PC-3 (cell line): ENCODE measurements around the gene SYT9. TPM values are rescaled to one million over a fixed set of nuclear protein-coding genes. Genes with fewer than 3 reads are reported as not detected.

Experiments
- ATAC-seq: fragments of 200-7000 bp; cut with Tn5 transposase; 2 replicates; pipeline ENCODE4 v1.9.1; 2020; ENCODE audit warnings: mild to moderate bottlenecking, moderate library complexity
- BruUV-seq: library from RNA; stranded (reverse); fragments of 400-500 nt; replicated peaks from 2 replicates; lab custom pipeline; 2021; lab: Mats Ljungman, UMichigan
- CTCF ChIA-PET: fragments of 300-600 bp; sonication (Branson Sonifier 250); formaldehyde crosslinking; loops from one replicate; lab custom pipeline; 2022; ENCODE audit warnings: antibody characterized with exemption; lab: Charles Lee
- POLR2A ChIA-PET: fragments of 300-600 bp; sonication (Branson Sonifier 250); formaldehyde crosslinking; loops from one replicate; lab custom pipeline; 2022; ENCODE audit warnings: antibody characterized with exemption; ENCODE audit not compliant: unreplicated experiment; lab: Charles Lee
- DNase-seq: peaks from one replicate; pipeline ENCODE4 v3.0.0-alpha.2; 2015
- H2AFZ ChIP-seq: fragments of 300-600 bp; sonication (generic); 2 replicates; pipeline ENCODE4 v1.6.0; 2016; ENCODE audit warnings: antibody characterized with exemption, low read length
- H3F3A ChIP-seq: fragments of 300-600 bp; sonication (generic); one replicate; pipeline ENCODE4 v1.6.0; 2017; ENCODE audit warnings: antibody characterized with exemption, low read length, control low read depth, mild to moderate bottlenecking; ENCODE audit not compliant: unreplicated experiment
- H3K27ac ChIP-seq: fragments of 300-600 bp; sonication (generic); 2 replicates; pipeline ENCODE4 v1.5.1; 2016; ENCODE audit warnings: mild to moderate bottlenecking, low read length
- H3K27me3 ChIP-seq: fragments of 300-600 bp; sonication (generic); 2 replicates; pipeline ENCODE4 v1.6.1; 2016; ENCODE audit warnings: low read length, mixed read lengths
- H3K36me3 ChIP-seq: fragments of 300-600 bp; sonication (generic); 2 replicates; pipeline ENCODE4 v1.6.1; 2016; ENCODE audit warnings: low read depth, mixed run types, low read length, mixed read lengths
- H3K4me1 ChIP-seq: fragments of 300-600 bp; sonication (generic); 2 replicates; pipeline ENCODE4 v1.5.1; 2016; ENCODE audit warnings: low read length; ENCODE audit not compliant: insufficient read depth
- H3K4me2 ChIP-seq: fragments of 300-600 bp; sonication (generic); 2 replicates; pipeline ENCODE4 v1.6.0; 2016; ENCODE audit warnings: low read length
- H3K4me3 ChIP-seq: fragments of 300-600 bp; sonication (generic); 2 replicates; pipeline ENCODE4 v1.5.1; 2016; ENCODE audit warnings: mild to moderate bottlenecking, low read length, mixed read lengths
- H3K79me2 ChIP-seq: fragments of 300-600 bp; sonication (generic); 2 replicates; pipeline ENCODE4 v1.6.1; 2017; ENCODE audit warnings: low read length, mixed read lengths
- H3K9ac ChIP-seq: fragments of 300-600 bp; sonication (generic); 2 replicates; pipeline ENCODE4 v1.6.0; 2016; ENCODE audit warnings: mild to moderate bottlenecking, low read length
- H3K9me2 ChIP-seq: fragments of 300-600 bp; sonication (generic); replicated peaks from 2 replicates; pipeline ENCODE4 v1.6.1; 2016; ENCODE audit warnings: mixed run types, low read length, mixed read lengths
- H3K9me3 ChIP-seq: fragments of 300-600 bp; sonication (generic); 2 replicates; pipeline ENCODE4 v1.6.1; 2016; ENCODE audit warnings: low read length, mixed read lengths
- H4K20me1 ChIP-seq: fragments of 300-600 bp; sonication (generic); 2 replicates; pipeline ENCODE4 v1.6.1; 2016; ENCODE audit warnings: low read length, mixed read lengths
- CTCF ChIP-seq: fragments of 300-600 bp; sonication (generic); conservative IDR thresholded peaks from 2 replicates; pipeline ENCODE4 v1.5.1; 2017; ENCODE audit warnings: antibody characterized with exemption, low read depth, mild to moderate bottlenecking, low read length
- EZH2 ChIP-seq: fragments of 300-600 bp; sonication (generic); IDR thresholded peaks from one replicate; pipeline ENCODE4 v1.6.1; 2017; ENCODE audit warnings: antibody characterized with exemption, mild to moderate bottlenecking, low read length; ENCODE audit not compliant: unreplicated experiment
- EZH2phosphoT487 ChIP-seq: fragments of 300-600 bp; sonication (generic); IDR thresholded peaks from 2 replicates; pipeline ENCODE4 v1.6.1; 2018; ENCODE audit warnings: mild to moderate bottlenecking, antibody characterized with exemption, low read length, borderline replicate concordance
- intact Hi-C: fragments of 100-400 bp; cut with micrococcal nuclease; formaldehyde crosslinking; loops from 2 replicates; pipeline ENCODE4 v1.9.0; 2023
- total RNA-seq: library from RNA; depleted of rRNA; stranded (reverse); fragments of >200 nt; gene quantifications from 2 replicates; pipeline ENCODE4 v1.2.3, GENCODE V29; 2014

The SYT9 gene
- total RNA-seq, 1 experiment from 2014 or later: 6.3 TPM

- Histone ChIP-seq H3K27me3 (no peaks in the 10 kb centered on the region), H3K9me3 (no peaks in the 10 kb centered on the region), H3K9ac (no peak overlapping the region), H3F3A (no peaks in the 10 kb centered on the region), H3K4me2 (no peak overlapping the region), H4K20me1 (no peaks in the 10 kb centered on the region), H3K4me1 (no peaks in the 10 kb centered on the region; the same call in 1 of the 2 replicates), H3K9me2 (no peaks in the 10 kb centered on the region), H2AFZ (no peak overlapping the region), H3K4me3 (no peak overlapping the region), H3K79me2 (0 out of 2 replicates have a peak, but pooled peaks cover 5% of the 10 kb centered on the region), H3K36me3 (no peaks in the 10 kb centered on the region), H3K27ac (no peak overlapping the region)
- ChIA-PET POLR2A (no interaction called here), CTCF (no interaction called here)
- ATAC-seq (no peak), DNase-seq (no peak)
- no TSS peak for BruUV-seq
- intact Hi-C loops: no loop called here
- TF ChIP-seq EZH2phosphoT487 (no peak), EZH2 (no peak), CTCF (no peak)
These were observed 3.1 kb downstream of the SYT9 start for GRCh38 chr11:7254731-7255291.

GRCh38 chr11:7256943-7257342, 5.2 kb downstream of the SYT9 start:
- BruUV-seq: no TSS peak
- H4K20me1 ChIP-seq: no peaks in the 10 kb centered on the region
- no peak overlapping the region for H3K9ac ChIP-seq
- no peaks in the 10 kb centered on the region for H3F3A ChIP-seq
- no peak overlapping the region for H3K27ac ChIP-seq
- ChIA-PET POLR2A (no interaction called here), CTCF (no interaction called here)
- H3K4me3 ChIP-seq: no peak overlapping the region
- no peak overlapping the region for H2AFZ ChIP-seq
- TF ChIP-seq EZH2 (no peak), EZH2phosphoT487 (no peak), CTCF (no peak)
- no peaks in the 10 kb centered on the region for H3K27me3 ChIP-seq
- H3K9me3 ChIP-seq: no peaks in the 10 kb centered on the region
- DNase-seq: no peak
- H3K4me1 ChIP-seq: no peaks in the 10 kb centered on the region; the same call in 1 of the 2 replicates
- no peaks in the 10 kb centered on the region for H3K36me3 ChIP-seq
- H3K9me2 ChIP-seq: no peaks in the 10 kb centered on the region
- H3K79me2 ChIP-seq: 0 out of 2 replicates have a peak, but pooled peaks cover 5% of the 10 kb centered on the region
- H3K4me2 ChIP-seq: no peak overlapping the region
- intact Hi-C loops: no loop called here
- no peak for ATAC-seq

DNA sequence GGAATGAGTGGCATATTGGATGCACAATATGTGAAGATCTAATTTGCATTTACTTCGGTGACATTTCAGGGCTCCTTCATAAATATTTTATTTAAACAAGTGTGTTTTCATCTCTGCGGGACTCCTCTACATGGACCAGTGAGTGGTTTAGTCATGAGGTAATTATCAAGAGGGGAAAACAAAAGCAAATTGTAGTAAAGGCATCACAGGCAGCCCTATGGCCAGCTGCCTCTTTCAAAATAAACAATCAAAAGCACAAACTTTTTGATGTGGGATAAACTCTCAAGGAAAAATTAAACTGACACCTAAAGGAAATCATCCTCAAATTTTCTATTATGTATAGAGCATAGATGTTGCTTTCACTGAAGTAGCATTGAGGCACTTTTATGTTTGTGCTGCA, 6.0 kb downstream of the SYT9 start:
- no peak for TF ChIP-seq CTCF
- no peak for TF ChIP-seq EZH2
- TF ChIP-seq EZH2phosphoT487: no peak
- H3K4me1 ChIP-seq: no peaks in the 10 kb centered on the region; the same call in 1 of the 2 replicates
- no TSS peak for BruUV-seq
- no peak overlapping the region for H2AFZ ChIP-seq
- no peak overlapping the region for H3K4me2 ChIP-seq
- H4K20me1 ChIP-seq: no peaks in the 10 kb centered on the region
- no peak overlapping the region for H3K4me3 ChIP-seq
- H3K36me3 ChIP-seq: no peaks in the 10 kb centered on the region
- H3K9ac ChIP-seq: no peak overlapping the region
- ChIA-PET POLR2A (no interaction called here), CTCF (no interaction called here)
- intact Hi-C loops: no loop called here
- no peaks in the 10 kb centered on the region for H3K27me3 ChIP-seq
- ATAC-seq: no peak
- H3K27ac ChIP-seq: no peak overlapping the region
- no peaks in the 10 kb centered on the region for H3F3A ChIP-seq
- no peaks in the 10 kb centered on the region for H3K9me3 ChIP-seq
- no peaks in the 10 kb centered on the region for H3K9me2 ChIP-seq
- 0 out of 2 replicates have a peak, but pooled peaks cover 5% of the 10 kb centered on the region for H3K79me2 ChIP-seq
- DNase-seq: no peak
